Left lung (tissue), 10 donors: Measurements from ENCODE around the gene USP5. TPM values are rescaled to one million over a fixed set of nuclear protein-coding genes. Genes with fewer than 3 reads are reported as not detected.

Experiments used
- ATAC-seq: fragments of 200-7000 bp; cut with Tn5 transposase; one replicate; pipeline ENCODE4 v1.9.1; 2020; ENCODE audit warnings: moderate library complexity
- DNase-seq, 4 donors: peaks; one replicate each; pipeline ENCODE4 v3.0.0-alpha.2; 2013 to 2020
- H3K27ac ChIP-seq, 2 donors: fragments of 200-600 bp; sonication (generic) in 1 of 2; one replicate each; pipeline versions ENCODE4 v1.5.0 to v1.8.0; 2020 to 2021
- H3K27me3 ChIP-seq, 2 donors: fragments of 200-600 bp; sonication (generic) in 1 of 2; one replicate each; pipeline versions ENCODE4 v1.5.0 to v1.8.0; 2020 to 2021
- H3K36me3 ChIP-seq, 2 donors: fragments of 200-600 bp; sonication (generic) in 1 of 2; one replicate each; pipeline versions ENCODE4 v1.5.0 to v1.8.0; 2020 to 2021
- H3K4me1 ChIP-seq, 2 donors: fragments of 200-600 bp; one replicate each; pipeline ENCODE4 v1.8.0; 2021
- H3K4me3 ChIP-seq, 2 donors: fragments of 200-600 bp; sonication (generic) in 1 of 2; one replicate each; pipeline versions ENCODE4 v1.5.0 to v1.8.0; 2020 to 2021; ENCODE audit warnings: mild to moderate bottlenecking in 1 of 2
- H3K9me3 ChIP-seq, 2 donors: fragments of 200-600 bp; sonication (generic) in 1 of 2; one replicate each; pipeline versions ENCODE4 v1.5.0 to v1.8.0; 2020 to 2021
- CTCF ChIP-seq, 2 donors: fragments of 200-600 bp; sonication (generic) in 1 of 2; IDR thresholded peaks; one replicate each; pipeline versions ENCODE4 v1.5.0 to v1.8.0; 2021; ENCODE audit warnings: antibody characterized with exemption in 2 of 2
- intact Hi-C, 2 donors: fragments of 100-400 bp; cut with DNase I; formaldehyde crosslinking; loops; one replicate each; pipeline versions ENCODE4 v1.11.2 to v1.14.2; 2022
- polyA plus RNA-seq, 6 donors: library from polyadenylated mRNA; unstranded; fragments of 120-200 nt; gene quantifications; one replicate each; pipeline ENCODE4 v1.2.1, GENCODE V29; 2013; ENCODE audit not compliant: insufficient read length in 6 of 6
- total RNA-seq, 2 donors: library from RNA; stranded (reverse); fragmentation: NEBNext Ultra II Directional; extraction: Animal tissue kit (Norgen Biotek cat#: 25700); gene quantifications; one replicate each; pipeline ENCODE4 v1.2.1, GENCODE V29; 2021
- donor health status: DM: no; HTN: yes; CAD: no.
- donor health status: DM: no; HTN: no; CAD: no.

USP5 gene
- total and polyA plus RNA-seq, 8 donors = 50.8 to 90.2 (median 59.7) TPM

- intact Hi-C loops = no loop called here
- ATAC-seq = no peak
- Histone ChIP-seq H3K27me3 (no peaks in the 10 kb centered on the region), H3K4me3 (no peak overlapping the region), H3K9me3 (no peaks in the 10 kb centered on the region), H3K36me3 (peaks cover 0 to 9% of the 10 kb centered on the region in 2 donors), H3K27ac (no peak overlapping the region), H3K4me1 (peaks cover 5 to 15% of the 10 kb centered on the region in 2 donors)
- TF ChIP-seq CTCF (IDR thresholded peaks at IDR 0.05) = no peak
- no peak for DNase-seq
These were observed 5.6 kb upstream of the USP5 start for GRCh38 chr12:6846316-6846869.

- Histone ChIP-seq H3K27me3 (no peaks in the 10 kb centered on the region), H3K4me1 (peaks cover 5 to 15% of the 10 kb centered on the region in 2 donors), H3K9me3 (no peaks in the 10 kb centered on the region), H3K36me3 (peaks cover 0 to 9% of the 10 kb centered on the region in 2 donors), H3K27ac (no peak overlapping the region), H3K4me3 (no peak overlapping the region)
- DNase-seq = no peak
- no peak for ATAC-seq
- no peak for TF ChIP-seq CTCF (IDR thresholded peaks at IDR 0.05)
- intact Hi-C loops = no loop called here
These were observed 4.3 kb upstream of the USP5 start for GRCh38 chr12:6847676-6848075.

GRCh38 chr12:6849427-6849826 lies 2.5 kb upstream of the USP5 start:
- H3K36me3 ChIP-seq = peaks cover 0 to 9% of the 10 kb centered on the region in 2 donors
- DNase-seq = no peak
- H3K9me3 ChIP-seq = no peaks in the 10 kb centered on the region
- intact Hi-C loops = no loop called here
- H3K27me3 ChIP-seq = no peaks in the 10 kb centered on the region
- no peak overlapping the region for H3K27ac ChIP-seq
- H3K4me1 ChIP-seq = peaks cover 11 to 29% of the 10 kb centered on the region in 2 donors
- no peak overlapping the region for H3K4me3 ChIP-seq
- TF ChIP-seq CTCF (IDR thresholded peaks at IDR 0.05) = no peak
- ATAC-seq = no peak

- Histone ChIP-seq H3K9me3 (no peaks in the 10 kb centered on the region), H3K27me3 (no peaks in the 10 kb centered on the region), H3K27ac (no peak overlapping the region), H3K4me3 (peak overlapping the region in 1 of 2 donors; percentile 62), H3K4me1 (peaks cover 11 to 29% of the 10 kb centered on the region in 2 donors), H3K36me3 (peaks cover 0 to 10% of the 10 kb centered on the region in 2 donors)
- DNase-seq (no peak), ATAC-seq (no peak)
- intact Hi-C loops = no loop called here
- no peak for TF ChIP-seq CTCF (IDR thresholded peaks at IDR 0.05)
These were observed 1.9 kb upstream of the USP5 start for GRCh38 chr12:6849976-6850560.

- no peaks in the 10 kb centered on the region for H3K9me3 ChIP-seq
- ATAC-seq (no peak), DNase-seq (peak in 1 of 4 donors; percentile 84)
- intact Hi-C loops = no loop called here
- H3K27ac ChIP-seq = no peak overlapping the region
- H3K36me3 ChIP-seq = peaks cover 0 to 17% of the 10 kb centered on the region in 2 donors
- peak overlapping the region; percentile 55 to 62 for H3K4me3 ChIP-seq
- H3K4me1 ChIP-seq = peaks cover 11 to 29% of the 10 kb centered on the region in 2 donors
- TF ChIP-seq CTCF (IDR thresholded peaks at IDR 0.05) = no peak
- H3K27me3 ChIP-seq = no peaks in the 10 kb centered on the region
These were observed 1.2 kb upstream of the USP5 start for GRCh38 chr12:6850796-6851152.
